Endothelial cell of umbilical vein (primary cell): ENCODE data around the gene LIMCH1. TPM values are rescaled to one million over a fixed set of nuclear protein-coding genes. Genes with fewer than 3 reads are reported as not detected.

Experiments used
- BruUV-seq: library from RNA; stranded (reverse); fragments of 400-500 nt; replicated peaks from 2 replicates; lab custom pipeline; 2021; lab: Mats Ljungman, UMichigan
- CTCF ChIA-PET: fragments of 300-600, 350-600 bp; sonication (Branson Sonifier 250); formaldehyde crosslinking; loops from one replicate; lab custom pipeline; 2021; ENCODE audit warnings: antibody characterized with exemption, inconsistent platforms; lab: Charles Lee
- POLR2A ChIA-PET: fragments of 300-600, 350-600 bp; sonication (Branson Sonifier 250); formaldehyde crosslinking; loops from one replicate; lab custom pipeline; 2021; ENCODE audit warnings: antibody characterized with exemption, inconsistent platforms; lab: Charles Lee
- DNase-seq: peaks from one replicate; pipeline ENCODE4 v3.0.0-alpha.2; 2011; ENCODE audit warnings: low read depth, low spot score
- FAIRE-seq: peaks from 2 replicates; lab custom pipeline; 2011; peaks lifted over from hg19 to GRCh38; lab: Jason Lieb, UNC
- H2AFZ ChIP-seq: 2 replicates; pipeline ENCODE4 v1.6.0; 2012; ENCODE audit warnings: low read depth, low read length, control low read depth, inconsistent platforms
- H3K27ac ChIP-seq: 2 replicates; pipeline ENCODE4 v1.5.1; 2011; ENCODE audit warnings: low read depth, mild to moderate bottlenecking, control low read depth, low read length, moderate library complexity; ENCODE audit not compliant: insufficient read depth
- H3K27me3 ChIP-seq, 2 experiments: 2 replicates each; pipeline versions ENCODE4 v1.6.0 to v1.6.1; 2011; ENCODE audit warnings: low read length in 2 of 2, mixed read lengths in 1 of 2; ENCODE audit not compliant: control insufficient read depth in 2 of 2, insufficient read depth in 2 of 2
- H3K36me3 ChIP-seq, 2 experiments: 2 replicates in 1 of 2; 3 replicates in 1 of 2; pipeline ENCODE4 v1.5.1; 2011; ENCODE audit warnings: low read length in 2 of 2, mild to moderate bottlenecking in 1 of 2, moderate library complexity in 1 of 2; ENCODE audit not compliant: control insufficient read depth in 2 of 2, insufficient read depth in 2 of 2; ENCODE audit errors: extremely low read depth in 1 of 2
- H3K4me1 ChIP-seq: 3 replicates; pipeline ENCODE4 v1.5.1; 2011; ENCODE audit warnings: mild to moderate bottlenecking, low read length; ENCODE audit not compliant: control insufficient read depth, insufficient read depth; ENCODE audit errors: extremely low read depth
- H3K4me2 ChIP-seq: 2 replicates; pipeline ENCODE4 v1.6.1; 2011; ENCODE audit warnings: low read length, control low read depth, mixed read lengths; ENCODE audit not compliant: insufficient read depth
- H3K4me3 ChIP-seq, 3 experiments: fragments of 200-600 bp in 1 of 3; sonication (generic), shearing (Covaris generic) in 1 of 3; replicated peaks in 1 of 3; 2 replicates each; pipeline ENCODE4 v1.5.1; 2011 to 2016; ENCODE audit warnings: control low read depth in 3 of 3, low read length in 3 of 3, mild to moderate bottlenecking in 2 of 3, inconsistent platforms in 1 of 3, low read depth in 1 of 3, moderate library complexity in 1 of 3; ENCODE audit not compliant: insufficient read depth in 1 of 3
- H3K79me2 ChIP-seq: 2 replicates; pipeline ENCODE4 v1.6.0; 2012; ENCODE audit warnings: low read length, inconsistent platforms; ENCODE audit not compliant: control insufficient read depth, insufficient read depth
- H3K9ac ChIP-seq: replicated peaks from 2 replicates; pipeline ENCODE3; 2011; ENCODE audit warnings: low read length, control low read depth; ENCODE audit not compliant: insufficient read depth; ENCODE audit errors: extremely low read depth
- H3K9me1 ChIP-seq: replicated peaks from 3 replicates; pipeline ENCODE4 v1.6.0; 2011; ENCODE audit warnings: mild to moderate bottlenecking, low read length; ENCODE audit not compliant: control insufficient read depth, insufficient read depth; ENCODE audit errors: extremely low read depth
- H3K9me3 ChIP-seq: replicated peaks from 2 replicates; pipeline ENCODE4 v1.5.1; 2012; ENCODE audit warnings: low read length, inconsistent platforms; ENCODE audit not compliant: control insufficient read depth, insufficient read depth
- H4K20me1 ChIP-seq: replicated peaks from 2 replicates; pipeline ENCODE3; 2011; ENCODE audit warnings: mild to moderate bottlenecking, low read length; ENCODE audit not compliant: control insufficient read depth, insufficient read depth; ENCODE audit errors: extremely low read depth
- EZH2 ChIP-seq: IDR thresholded peaks from 2 replicates; pipeline ENCODE4 v1.6.1; 2012; ENCODE audit warnings: borderline replicate concordance, low read depth, mild to moderate bottlenecking, moderate library complexity, low read length, inconsistent platforms; ENCODE audit not compliant: severe bottlenecking
- FOS ChIP-seq: IDR thresholded peaks from 2 replicates; pipeline ENCODE4 v1.6.1; 2011; ENCODE audit warnings: mild to moderate bottlenecking, low read length, moderate library complexity, borderline replicate concordance; ENCODE audit not compliant: insufficient read depth
- GATA2 ChIP-seq: IDR thresholded peaks from 2 replicates; pipeline ENCODE4 v1.7.0; 2011; ENCODE audit warnings: low read depth, mild to moderate bottlenecking, moderate library complexity, mixed read lengths, low read length; ENCODE audit not compliant: insufficient read length, insufficient read depth
- JUN ChIP-seq: IDR thresholded peaks from 2 replicates; pipeline ENCODE4 v1.6.1; 2011; ENCODE audit warnings: borderline replicate concordance, low read depth; ENCODE audit not compliant: insufficient read length, insufficient read depth
- MYC ChIP-seq: IDR thresholded peaks from one replicate; pipeline ENCODE4 v1.6.1; 2011; ENCODE audit warnings: mild to moderate bottlenecking, low read depth, low read length
- POLR2A ChIP-seq: IDR thresholded peaks from 2 replicates; pipeline ENCODE4 v1.6.1; 2012; ENCODE audit warnings: low read depth, mild to moderate bottlenecking, control low read depth, low read length
- POLR2AphosphoS5 ChIP-seq: IDR thresholded peaks from 2 replicates; pipeline ENCODE4 v1.6.1; 2012; ENCODE audit warnings: low read depth, mild to moderate bottlenecking, control low read depth, low read length, moderate library complexity; ENCODE audit not compliant: insufficient read depth
- dilution Hi-C: fragments of 300-500 bp; cut with MboI; formaldehyde crosslinking; loops from one replicate; pipeline ENCODE4 v1.15.0; 2019; ENCODE audit warnings: low sequenced_read_pairs; ENCODE audit not compliant: extremely low pct_ligation_motif_present
- intact Hi-C: fragments of 100-400 bp; cut with micrococcal nuclease; formaldehyde crosslinking; loops from one replicate; pipeline ENCODE4 v1.10.0; 2022
- polyA plus RNA-seq, 4 experiments: library from polyadenylated mRNA; depleted of rRNA in 3 of 4; stranded (reverse) in 3 of 4; unstranded in 1 of 4; fragments of >200 nt; gene quantifications; 2 replicates each; pipeline versions ENCODE4 v1.2.1 to v1.2.3, GENCODE V29; 2011 to 2012; ENCODE audit warnings: missing spikeins in 1 of 4
- total RNA-seq: library from RNA; stranded (reverse); gene quantifications from 2 replicates; pipeline ENCODE4 v1.2.3, GENCODE V29; 2021
- TF ChIP-seq, protein P1 (sequence below): IDR thresholded peaks from 2 replicates; pipeline ENCODE4 v1.6.1; 2011; ENCODE audit not compliant: insufficient read depth, insufficient read length
- TF ChIP-seq, protein P2 (sequence below), 2 donors: IDR thresholded peaks; 1 replicate in 1 of 2; 2 replicates in 1 of 2; pipeline ENCODE4 v1.5.1; 2011; ENCODE audit warnings: low read length in 2 of 2, mild to moderate bottlenecking in 2 of 2, moderate library complexity in 2 of 2, control low read depth in 1 of 2, inconsistent platforms in 1 of 2, low read depth in 1 of 2; ENCODE audit not compliant: insufficient read depth in 1 of 2; ENCODE audit errors: extremely low read depth in 1 of 2

Gene LIMCH1
- total and polyA plus RNA-seq, 2 donors (not counting 3 experiments of a cell fraction or from before 2014, with no cell fraction given): 14.3 to 32.8 TPM

DNA sequence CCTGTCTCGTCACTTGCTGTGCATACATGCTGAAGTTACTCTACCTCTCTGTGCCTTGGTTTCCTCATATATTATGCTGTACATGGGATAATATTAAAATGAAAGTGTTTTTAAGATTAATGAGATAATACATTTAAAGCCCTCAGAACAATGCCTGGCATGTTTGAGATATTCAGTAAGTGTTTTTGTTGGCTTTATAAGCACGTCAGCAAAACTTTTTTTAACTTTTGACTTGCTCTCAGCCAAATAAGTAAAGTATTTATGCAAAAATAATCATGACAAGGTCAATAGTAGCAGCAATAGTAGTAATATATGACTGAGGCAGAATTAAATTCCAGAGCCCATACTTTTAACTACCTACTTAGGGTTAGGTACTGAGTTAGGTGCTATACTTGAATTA, 29.2 kb downstream of the LIMCH1 start:
- H3K9me3 ChIP-seq: no peaks in the 10 kb centered on the region
- no peaks in the 10 kb centered on the region for H3K4me1 ChIP-seq
- H3K27me3 ChIP-seq: peaks cover 30 to 34% of the 10 kb centered on the region in 2 experiments
- BruUV-seq: no TSS peak
- H3K4me2 ChIP-seq: no peak overlapping the region
- dilution Hi-C loops (no loop called here), intact Hi-C loops (no loop called here)
- H3K36me3 ChIP-seq: no peaks in the 10 kb centered on the region
- ChIA-PET POLR2A (no interaction called here), CTCF (interaction anchor here (1.2 kb wide), 1 partner anchor 10 kb away, joined by 3 read pairs; no protein-coding TSS in a partner anchor)
- no peak for FAIRE-seq
- H3K79me2 ChIP-seq: no peaks in the 10 kb centered on the region
- no peak overlapping the region for H3K4me3 ChIP-seq
- TF ChIP-seq JUN: no peak
- no peak for TF ChIP-seq GATA2
- TF ChIP-seq, protein P1, sequence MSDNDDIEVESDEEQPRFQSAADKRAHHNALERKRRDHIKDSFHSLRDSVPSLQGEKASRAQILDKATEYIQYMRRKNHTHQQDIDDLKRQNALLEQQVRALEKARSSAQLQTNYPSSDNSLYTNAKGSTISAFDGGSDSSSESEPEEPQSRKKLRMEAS: no peak
- no peak for TF ChIP-seq MYC
- no peak for TF ChIP-seq POLR2AphosphoS5
- TF ChIP-seq, protein P2, sequence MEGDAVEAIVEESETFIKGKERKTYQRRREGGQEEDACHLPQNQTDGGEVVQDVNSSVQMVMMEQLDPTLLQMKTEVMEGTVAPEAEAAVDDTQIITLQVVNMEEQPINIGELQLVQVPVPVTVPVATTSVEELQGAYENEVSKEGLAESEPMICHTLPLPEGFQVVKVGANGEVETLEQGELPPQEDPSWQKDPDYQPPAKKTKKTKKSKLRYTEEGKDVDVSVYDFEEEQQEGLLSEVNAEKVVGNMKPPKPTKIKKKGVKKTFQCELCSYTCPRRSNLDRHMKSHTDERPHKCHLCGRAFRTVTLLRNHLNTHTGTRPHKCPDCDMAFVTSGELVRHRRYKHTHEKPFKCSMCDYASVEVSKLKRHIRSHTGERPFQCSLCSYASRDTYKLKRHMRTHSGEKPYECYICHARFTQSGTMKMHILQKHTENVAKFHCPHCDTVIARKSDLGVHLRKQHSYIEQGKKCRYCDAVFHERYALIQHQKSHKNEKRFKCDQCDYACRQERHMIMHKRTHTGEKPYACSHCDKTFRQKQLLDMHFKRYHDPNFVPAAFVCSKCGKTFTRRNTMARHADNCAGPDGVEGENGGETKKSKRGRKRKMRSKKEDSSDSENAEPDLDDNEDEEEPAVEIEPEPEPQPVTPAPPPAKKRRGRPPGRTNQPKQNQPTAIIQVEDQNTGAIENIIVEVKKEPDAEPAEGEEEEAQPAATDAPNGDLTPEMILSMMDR (IDR thresholded peaks at IDR 0.05; ENCODE audit: extremely low read depth in 1 of 2, insufficient read depth in 1 of 2, low read depth in 1 of 2, low read length in 2 of 2): no peak
- TF ChIP-seq FOS: no peak
- no peak for TF ChIP-seq EZH2
- TF ChIP-seq POLR2A: no peak
- H3K9me1 ChIP-seq: no peaks in the 10 kb centered on the region
- H3K27ac ChIP-seq: no peak overlapping the region
- no peak overlapping the region for H2AFZ ChIP-seq
- H4K20me1 ChIP-seq: no peaks in the 10 kb centered on the region
- DNase-seq: peak; percentile 57
- no peak overlapping the region for H3K9ac ChIP-seq
